Right lobe of liver (tissue), 4 donors: ENCODE results near the gene IQCH.

Experiments
- POLR2A ChIP-seq: fragments of 450-650 bp; IDR thresholded peaks from one replicate; pipeline ENCODE4 v1.6.1; 2017; ENCODE audit warnings: antibody characterized with exemption, mild to moderate bottlenecking
- TF ChIP-seq, protein P1 (sequence below), 4 donors: fragments of 200-600 bp in 3 of 4; fragments of 450-650 bp in 1 of 4; IDR thresholded peaks; one replicate each; pipeline versions ENCODE4 v1.5.1 to v1.8.0; 2016 to 2022; ENCODE audit warnings: antibody characterized with exemption in 4 of 4, mild to moderate bottlenecking in 2 of 4
- donor health status: DM: no; HTN: no; CAD: no.
- donor health status: DM: no; HTN: no; CAD: no.
- donor health status: DM: no; HTN: yes; CAD: no.

DNA sequence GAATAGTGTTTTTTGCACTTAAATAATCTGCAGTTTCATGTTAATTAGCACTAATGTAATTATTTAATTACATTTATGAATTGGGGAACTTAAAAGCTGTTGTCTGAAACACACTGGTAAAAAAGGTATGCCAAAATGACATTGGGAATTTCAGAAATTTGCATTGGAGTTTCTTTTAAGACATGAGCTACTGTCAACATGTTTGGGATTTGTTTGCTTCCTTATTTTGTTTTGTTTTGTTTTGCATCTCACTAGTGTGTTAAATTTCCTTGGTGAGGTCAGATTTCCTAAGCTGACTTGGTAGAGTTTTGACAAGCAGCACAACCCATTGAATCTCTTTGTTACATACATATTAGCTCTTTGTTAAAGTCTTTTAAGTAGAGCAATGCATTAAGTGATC, 119.4 kb downstream of the IQCH start:
- no peak for TF ChIP-seq POLR2A
- TF ChIP-seq, protein P1, sequence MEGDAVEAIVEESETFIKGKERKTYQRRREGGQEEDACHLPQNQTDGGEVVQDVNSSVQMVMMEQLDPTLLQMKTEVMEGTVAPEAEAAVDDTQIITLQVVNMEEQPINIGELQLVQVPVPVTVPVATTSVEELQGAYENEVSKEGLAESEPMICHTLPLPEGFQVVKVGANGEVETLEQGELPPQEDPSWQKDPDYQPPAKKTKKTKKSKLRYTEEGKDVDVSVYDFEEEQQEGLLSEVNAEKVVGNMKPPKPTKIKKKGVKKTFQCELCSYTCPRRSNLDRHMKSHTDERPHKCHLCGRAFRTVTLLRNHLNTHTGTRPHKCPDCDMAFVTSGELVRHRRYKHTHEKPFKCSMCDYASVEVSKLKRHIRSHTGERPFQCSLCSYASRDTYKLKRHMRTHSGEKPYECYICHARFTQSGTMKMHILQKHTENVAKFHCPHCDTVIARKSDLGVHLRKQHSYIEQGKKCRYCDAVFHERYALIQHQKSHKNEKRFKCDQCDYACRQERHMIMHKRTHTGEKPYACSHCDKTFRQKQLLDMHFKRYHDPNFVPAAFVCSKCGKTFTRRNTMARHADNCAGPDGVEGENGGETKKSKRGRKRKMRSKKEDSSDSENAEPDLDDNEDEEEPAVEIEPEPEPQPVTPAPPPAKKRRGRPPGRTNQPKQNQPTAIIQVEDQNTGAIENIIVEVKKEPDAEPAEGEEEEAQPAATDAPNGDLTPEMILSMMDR (IDR thresholded peaks at IDR 0.05), result no peak
